Fibroblast of mammary gland (primary cell): ENCODE results near the gene ABLIM3.

Source experiments
- DNase-seq: peaks from one replicate; pipeline ENCODE4 v3.0.0-alpha.2; 2010; ENCODE audit warnings: low read depth
- H3K4me3 ChIP-seq: 2 replicates; pipeline ENCODE4 v1.5.1; 2011; ENCODE audit warnings: low read depth, mild to moderate bottlenecking, low read length, moderate library complexity; ENCODE audit not compliant: control insufficient read depth
- CTCF ChIP-seq: conservative IDR thresholded peaks from 2 replicates; pipeline ENCODE4 v1.5.1; 2011; ENCODE audit warnings: low read depth, low read length, inconsistent platforms; ENCODE audit not compliant: control insufficient read depth, insufficient read depth

ABLIM3 gene

GRCh38 chr5:149257131-149257530 is 115.8 kb downstream of the ABLIM3 start:
- no peak for TF ChIP-seq CTCF
- H3K4me3 ChIP-seq = no peak overlapping the region
- no peak for DNase-seq

- no peak overlapping the region for H3K4me3 ChIP-seq
- no peak for TF ChIP-seq CTCF
- peak; percentile 57 for DNase-seq
Observed at GRCh38 chr5:149257889-149258705, 116.8 kb downstream of the ABLIM3 start.

GRCh38 chr5:149260761-149261160 is 119.5 kb downstream of the ABLIM3 start:
- DNase-seq = no peak
- TF ChIP-seq CTCF = no peak
- no peak overlapping the region for H3K4me3 ChIP-seq

- no peak for DNase-seq
- H3K4me3 ChIP-seq = no peak overlapping the region
- no peak for TF ChIP-seq CTCF
Observed at GRCh38 chr5:149261246-149261645, 120.0 kb downstream of the ABLIM3 start.

- no peak overlapping the region for H3K4me3 ChIP-seq
- TF ChIP-seq CTCF = no peak
- no peak for DNase-seq
Observed at GRCh38 chr5:149262315-149262714, 121.0 kb downstream of the ABLIM3 start.

- peak; percentile 31 for TF ChIP-seq CTCF
- DNase-seq = no peak
Observed at GRCh38 chr5:149264439-149265067, 123.3 kb downstream of the ABLIM3 start.

More at GRCh38 chr5:149264439-149265067, 123.3 kb downstream of the ABLIM3 start:
- H3K4me3 ChIP-seq = no peak overlapping the region
